Uterus (tissue), 2 donors: ENCODE measurements around the gene BOD1L1.

Source experiments
- CTCF ChIP-seq, 4 experiments: fragments of 200-600 bp in 2 of 4; fragments of 450-650 bp in 2 of 4; sonication (generic) in 2 of 4; IDR thresholded peaks; one replicate each; pipeline ENCODE4 v1.5.1; 2016 to 2019; ENCODE audit warnings: antibody characterized with exemption in 4 of 4, mild to moderate bottlenecking in 2 of 4, moderate library complexity in 1 of 4
- POLR2A ChIP-seq, 2 donors: fragments of 450-650 bp; IDR thresholded peaks; one replicate each; pipeline ENCODE4 v1.6.1; 2016; ENCODE audit warnings: antibody characterized with exemption in 2 of 2, mild to moderate bottlenecking in 1 of 2, moderate library complexity in 1 of 2

DNA sequence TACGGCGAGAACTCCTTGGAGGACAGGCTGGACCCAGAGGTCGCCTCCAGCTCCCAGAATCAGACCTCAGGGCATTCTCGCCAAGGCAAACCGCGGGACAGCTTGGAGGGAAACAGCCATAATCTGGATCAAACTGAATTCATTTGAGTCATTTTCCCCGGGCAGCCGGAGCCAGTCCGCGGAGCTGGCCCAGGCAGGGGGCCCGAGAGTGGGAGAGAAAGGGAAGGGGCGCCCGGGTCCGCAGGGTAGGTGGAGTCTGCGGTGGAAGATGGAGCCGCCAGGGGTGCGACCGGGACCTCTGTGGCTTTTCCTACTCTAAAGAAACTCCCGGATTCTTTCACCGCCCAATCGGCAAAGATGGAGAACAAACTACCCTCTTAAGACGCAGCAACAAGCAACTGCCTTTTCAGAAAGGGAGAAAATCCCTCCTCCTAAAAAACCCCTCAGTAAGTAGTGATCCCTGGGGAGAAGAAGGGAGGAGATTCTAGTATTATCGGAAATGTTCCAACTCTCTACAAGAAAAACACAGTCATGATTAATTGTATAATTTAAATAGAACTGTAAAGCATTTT, 88.4 kb downstream of the BOD1L1 start:
- TF ChIP-seq CTCF (IDR thresholded peaks at IDR 0.05), result no peak
- no peak for TF ChIP-seq POLR2A (IDR thresholded peaks at IDR 0.05)
